K562 (cell line): Measurements from ENCODE around the gene MIB2. TPM values are rescaled to one million over a fixed set of nuclear protein-coding genes. Genes with fewer than 3 reads are reported as not detected.
A peak's percentile ranks its signal among the peaks of the same experiment; 100 is the strongest.
"Not testable (repeated sequence)": the region's sequence is repeated elsewhere in the genome, so short reads cannot be mapped to it uniquely, and the experiment has no call there.

Experiments
- ATAC-seq: fragments of 200-7000 bp; cut with Tn5 transposase; 3 replicates; pipeline ENCODE4 v1.9.1; 2020; ENCODE audit warnings: moderate library complexity
- BruUV-seq: library from RNA; stranded (reverse); fragments of 400-500 nt; replicated peaks from 2 replicates; lab custom pipeline; 2021; lab: Mats Ljungman, UMichigan
- CTCF ChIA-PET: fragments of 300-600 bp; formaldehyde crosslinking; extraction: SDS; loops from one replicate; lab custom pipeline; 2021; ENCODE audit warnings: low intra/inter-chr PET ratio; lab: Yijun Ruan, JAX
- POLR2A ChIA-PET: fragments of 300-600, 350-650 bp; sonication (Branson Sonifier 250); formaldehyde crosslinking; extraction: SDS; loops from one replicate; lab custom pipeline; 2021; ENCODE audit warnings: antibody characterized with exemption, inconsistent platforms; lab: Yijun Ruan, JAX
- DNase-seq, 4 experiments: peaks; one replicate each; pipeline versions ENCODE4 v3.0.0 to v3.0.0-alpha.2; 2011 to 2018; ENCODE audit warnings: low spot score in 3 of 4, mixed read lengths in 3 of 4; ENCODE audit errors: extremely low read depth in 1 of 4
- FAIRE-seq: peaks from 2 replicates; lab custom pipeline; 2011; peaks lifted over from hg19 to GRCh38; lab: Jason Lieb, UNC
- H2AFZ ChIP-seq: 2 replicates; pipeline ENCODE4 v1.6.0; 2011; ENCODE audit warnings: low read depth, low read length, control low read depth, inconsistent platforms
- H3K27ac ChIP-seq: fragments of 200-600 bp; 3 replicates; pipeline ENCODE4 v1.8.0; 2011; ENCODE audit warnings: low read depth, mild to moderate bottlenecking, control low read depth, inconsistent platforms, low read length, moderate library complexity, mixed read lengths; ENCODE audit errors: extremely low read depth
- H3K27me3 ChIP-seq, 2 experiments: fragments of 300-600 bp in 1 of 2; 2 replicates in 1 of 2; 3 replicates in 1 of 2; pipeline versions ENCODE4 v1.6.0 to v1.8.0; 2011; ENCODE audit warnings: inconsistent platforms in 2 of 2, low read length in 2 of 2, mild to moderate bottlenecking in 1 of 2, mixed read lengths in 1 of 2, moderate library complexity in 1 of 2; ENCODE audit not compliant: control insufficient read depth in 2 of 2, insufficient read depth in 2 of 2
- H3K36me3 ChIP-seq: fragments of 300-600 bp; 3 replicates; pipeline ENCODE4 v1.8.0; 2011; ENCODE audit warnings: mild to moderate bottlenecking, low read length, inconsistent platforms; ENCODE audit not compliant: control insufficient read depth, insufficient read depth
- H3K4me1 ChIP-seq, 2 experiments: fragments of 200-600 bp in 1 of 2; replicated peaks in 1 of 2; 2 replicates in 1 of 2; 3 replicates in 1 of 2; pipeline versions ENCODE4 v1.5.1 to v1.8.0; 2011; ENCODE audit warnings: inconsistent platforms in 2 of 2, low read length in 2 of 2, mild to moderate bottlenecking in 1 of 2, mixed read lengths in 1 of 2, moderate library complexity in 1 of 2; ENCODE audit not compliant: control insufficient read depth in 2 of 2, insufficient read depth in 2 of 2
- H3K4me2 ChIP-seq: 2 replicates; pipeline ENCODE4 v1.6.1; 2011; ENCODE audit warnings: low read length, control low read depth, inconsistent platforms, mixed read lengths; ENCODE audit not compliant: insufficient read depth
- H3K4me3 ChIP-seq: fragments of 200-600 bp; sonication (generic), shearing (Covaris generic); 2 replicates; pipeline ENCODE4 v1.5.1; 2016; ENCODE audit warnings: control low read depth, inconsistent platforms
- H3K79me2 ChIP-seq: fragments of 200-600 bp; 3 replicates; pipeline ENCODE4 v1.8.0; 2011; ENCODE audit warnings: low read length, inconsistent platforms; ENCODE audit not compliant: control insufficient read depth, insufficient read depth
- H3K9ac ChIP-seq, 2 experiments: 2 replicates each; pipeline versions ENCODE4 v1.6.0 to v1.6.1; 2011; ENCODE audit warnings: low read depth in 2 of 2, low read length in 2 of 2, control low read depth in 1 of 2, inconsistent platforms in 1 of 2, mild to moderate bottlenecking in 1 of 2, mixed read lengths in 1 of 2; ENCODE audit not compliant: insufficient read depth in 1 of 2
- H3K9me1 ChIP-seq: one replicate; pipeline ENCODE4 v1.6.0; 2011; ENCODE audit warnings: inconsistent platforms, mild to moderate bottlenecking, low read length, moderate library complexity; ENCODE audit not compliant: control insufficient read depth, insufficient read depth
- H3K9me3 ChIP-seq: replicated peaks from 2 replicates; pipeline ENCODE4 v1.5.1; 2011; ENCODE audit warnings: low read depth, low read length, inconsistent platforms; ENCODE audit not compliant: control insufficient read depth, insufficient read depth
- H4K20me1 ChIP-seq: replicated peaks from 2 replicates; pipeline ENCODE4 v1.6.1; 2011; ENCODE audit warnings: low read length, inconsistent platforms, mixed read lengths; ENCODE audit not compliant: control insufficient read depth, insufficient read depth
- JUND ChIP-seq, 2 experiments: IDR thresholded peaks; 2 replicates in 1 of 2; 3 replicates in 1 of 2; pipeline ENCODE4 v1.6.1; 2011; ENCODE audit warnings: borderline replicate concordance in 2 of 2, low read depth in 2 of 2, low read length in 2 of 2, improper control_type of control experiment in 1 of 2, missing biosample characterization in 1 of 2, missing genetic modification characterization in 1 of 2, missing genetic modification reagents in 1 of 2
- WGBS: fragments of 100-300 bp; shearing (Covaris generic); methylation state at CpG from one replicate; pipeline ENCODE4 v1.1.6; 2016; ENCODE audit warnings: low coverage, mixed read lengths; ENCODE audit not compliant: insufficient coverage; ENCODE audit errors: missing lambda C conversion rate; 5-methylcytosine and 5-hydroxymethylcytosine counted together
- in situ Hi-C: fragments of 300-500 bp; cut with MboI; formaldehyde crosslinking; loops from 4 replicates; pipeline ENCODE4 v1.15.0; 2018; ENCODE audit warnings: inconsistent platforms, mixed read lengths
- intact Hi-C: fragments of 100-400 bp; cut with micrococcal nuclease; formaldehyde crosslinking; loops from 2 replicates; pipeline ENCODE4 v1.14.2; 2022
- polyA plus RNA-seq, 8 experiments: library from polyadenylated mRNA; depleted of rRNA in 4 of 8; stranded (reverse) in 5 of 8; unstranded in 3 of 8; fragments of >200 nt; fragmentation: Nextera tagmentation in 2 of 8; fragmentation: Illumina TruSeq in 1 of 8; extraction: Ambion mirVana in 2 of 8; extraction: Trizol in 1 of 8; gene quantifications; 2 replicates each; pipeline versions ENCODE4 v1.2.1 to v1.2.3, GENCODE V29; 2011 to 2014; ENCODE audit warnings: inconsistent platforms in 1 of 8, missing spikeins in 1 of 8
- total RNA-seq, 7 experiments: library from RNA; depleted of rRNA in 6 of 7; stranded (reverse); fragments of >200 nt in 6 of 7; fragmentation: Illumina TruSeq in 2 of 7; extraction: Trizol in 2 of 7; gene quantifications; 2 replicates each; pipeline versions ENCODE4 v1.2.1 to v1.2.3, GENCODE V29; 2011 to 2021; ENCODE audit warnings: low replicate concordance in 1 of 7

The MIB2 gene
- total and polyA plus RNA-seq, 9 of the 15 experiments (the other 6 are each of a cell fraction or from before 2014, with no cell fraction given): 0.04 to 17.0 (median 4.9) TPM; not detected in 1

DNA sequence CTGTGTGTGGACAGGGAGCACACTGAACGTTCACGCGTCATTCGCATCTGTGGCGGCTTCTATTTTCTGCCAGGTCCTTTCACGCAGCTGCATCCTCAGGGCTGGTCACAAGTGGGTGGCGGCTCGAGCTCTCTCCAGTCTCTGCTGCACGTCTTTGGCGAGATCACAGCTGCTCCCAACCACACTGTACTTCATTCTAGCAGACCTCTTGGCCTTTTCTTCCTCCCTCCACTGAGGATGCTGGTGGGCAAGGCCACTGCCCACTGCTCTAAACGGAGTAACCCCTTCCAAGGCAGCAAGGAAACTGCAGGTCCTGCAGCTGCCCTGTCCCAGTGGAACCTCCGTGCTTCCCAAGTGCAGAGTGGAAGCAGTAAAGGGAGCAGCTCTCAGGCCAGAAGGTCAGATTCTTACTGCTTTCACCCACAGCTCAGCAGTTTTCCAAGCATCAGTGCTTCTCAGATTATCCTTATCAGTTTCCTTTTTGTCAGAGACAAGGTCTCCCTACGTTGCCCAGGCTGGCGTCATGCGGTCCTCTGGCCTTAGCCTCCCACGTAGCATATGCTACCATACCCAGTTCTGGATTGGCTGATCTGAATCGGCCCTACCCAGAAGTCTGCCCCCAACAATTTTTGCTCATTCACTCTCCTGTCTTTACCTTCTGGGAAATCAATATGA, 32.4 kb downstream of the MIB2 start (continued):
- TF ChIP-seq JUND (IDR thresholded peaks at IDR 0.05; ENCODE audit: borderline replicate concordance, low read depth, low read length) (peak; percentile 24; the same call in 1 of the 2 replicates), JUND (tag; IDR thresholded peaks at IDR 0.05; ENCODE audit: borderline replicate concordance, low read depth, low read length) (peak; percentile 30; the same call in 1 of the 3 replicates)

DNA sequence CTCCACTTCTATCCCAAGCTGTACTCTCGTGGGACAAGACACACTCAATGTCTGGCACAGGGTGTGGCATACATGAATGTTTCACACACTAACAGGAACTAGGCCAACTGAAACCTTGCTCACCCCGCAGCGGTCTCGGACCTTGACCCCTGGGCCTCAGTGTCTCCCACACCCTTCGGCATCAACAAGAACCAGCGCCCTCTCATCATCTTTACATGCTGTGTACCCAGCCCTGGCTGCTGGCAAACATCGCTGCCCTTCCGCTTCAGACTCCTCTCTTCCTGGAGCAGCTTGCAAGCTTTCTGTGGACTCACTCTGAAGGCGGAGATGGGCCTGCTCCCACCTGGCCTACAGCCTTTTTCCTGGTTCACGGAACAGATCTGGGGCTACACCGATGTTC, 33.0 kb downstream of the MIB2 start:
- H3K9me1 ChIP-seq, intact Hi-C loops, ATAC-seq, H3K9ac ChIP-seq, DNase-seq, in situ Hi-C loops, BruUV-seq, H3K9me3 ChIP-seq, H3K4me3 ChIP-seq, FAIRE-seq, POLR2A ChIA-PET, H2AFZ ChIP-seq, H3K4me1 ChIP-seq, H4K20me1 ChIP-seq, H3K27me3 ChIP-seq, H3K27ac ChIP-seq, H3K79me2 ChIP-seq, H3K4me2 ChIP-seq: not testable (repeated sequence)
- H3K36me3 ChIP-seq: peaks cover 61% of the 10 kb centered on the region
- CTCF ChIA-PET: interaction anchor here (0.6 kb wide), 1 partner anchor 98 kb away, joined by 3 read pairs; no protein-coding TSS in a partner anchor
- 80% methylated on average over 9 of the region's 11 CpGs for WGBS
